ENCODE measurements around the gene CHMP2B. TPM values are rescaled to one million over a fixed set of nuclear protein-coding genes. Genes with fewer than 3 reads are reported as not detected.

The CHMP2B gene
- total RNA-seq, 4 donors from 2014 or later: 30.7 to 46.9 (median 33.6) TPM

GRCh38 chr3:87267953-87268645 lies 41.0 kb downstream of the CHMP2B start:
- ATAC-seq: no peak
- Histone ChIP-seq H3K27ac (no peak overlapping the region), H3K36me3 (no peaks in the 10 kb centered on the region), H3K9me3 (no peaks in the 10 kb centered on the region), H3K4me1 (no peaks in the 10 kb centered on the region), H3K27me3 (no peaks in the 10 kb centered on the region), H3K4me3 (no peak overlapping the region)
- no peak for DNase-seq
- intact Hi-C loops (cut with DNase I; ENCODE audit: low total_unique reads): no loop called here
- in situ Hi-C loops (cut with MboI; ENCODE audit: low sequenced_read_pairs in 4 of 4): no loop called here
- no peak for TF ChIP-seq CTCF (IDR thresholded peaks at IDR 0.05 in 4 of 5, conservative IDR thresholded peaks at IDR 0.05 in 1 of 5)
- no peak for TF ChIP-seq POLR2A (IDR thresholded peaks at IDR 0.05)

- Histone ChIP-seq H3K27ac (no peak overlapping the region), H3K36me3 (no peaks in the 10 kb centered on the region), H3K4me1 (no peaks in the 10 kb centered on the region), H3K9me3 (no peaks in the 10 kb centered on the region), H3K4me3 (no peak overlapping the region), H3K27me3 (no peaks in the 10 kb centered on the region)
- TF ChIP-seq POLR2A (IDR thresholded peaks at IDR 0.05): no peak
- no peak for TF ChIP-seq CTCF (IDR thresholded peaks at IDR 0.05 in 4 of 5, conservative IDR thresholded peaks at IDR 0.05 in 1 of 5)
- DNase-seq: no peak
- intact Hi-C loops (cut with DNase I; ENCODE audit: low total_unique reads) (no loop called here), in situ Hi-C loops (cut with MboI; ENCODE audit: low sequenced_read_pairs in 4 of 4) (no loop called here)
- no peak for ATAC-seq
Measured at GRCh38 chr3:87268646-87269211, 41.6 kb downstream of the CHMP2B start.

GRCh38 chr3:87269723-87270122 lies 42.6 kb downstream of the CHMP2B start:
- no peaks in the 10 kb centered on the region for H3K27me3 ChIP-seq
- ATAC-seq (no peak), DNase-seq (no peak)
- H3K27ac ChIP-seq: no peak overlapping the region
- no peaks in the 10 kb centered on the region for H3K36me3 ChIP-seq
- H3K9me3 ChIP-seq: no peaks in the 10 kb centered on the region
- TF ChIP-seq CTCF (IDR thresholded peaks at IDR 0.05 in 4 of 5, conservative IDR thresholded peaks at IDR 0.05 in 1 of 5) (no peak), POLR2A (IDR thresholded peaks at IDR 0.05) (no peak)
- intact Hi-C loops (cut with DNase I; ENCODE audit: low total_unique reads) (no loop called here), in situ Hi-C loops (cut with MboI; ENCODE audit: low sequenced_read_pairs in 4 of 4) (no loop called here)
- no peaks in the 10 kb centered on the region for H3K4me1 ChIP-seq
- H3K4me3 ChIP-seq: no peak overlapping the region

GRCh38 chr3:87270908-87271700 lies 44.0 kb downstream of the CHMP2B start:
- no peaks in the 10 kb centered on the region for H3K36me3 ChIP-seq
- in situ Hi-C loops (cut with MboI; ENCODE audit: low sequenced_read_pairs in 4 of 4) (no loop called here), intact Hi-C loops (cut with DNase I; ENCODE audit: low total_unique reads) (no loop called here)
- H3K9me3 ChIP-seq: no peaks in the 10 kb centered on the region
- DNase-seq (no peak), ATAC-seq (no peak)
- H3K27me3 ChIP-seq: no peaks in the 10 kb centered on the region
- H3K4me1 ChIP-seq: no peaks in the 10 kb centered on the region
- no peak overlapping the region for H3K27ac ChIP-seq
- TF ChIP-seq POLR2A (IDR thresholded peaks at IDR 0.05): no peak
- no peak for TF ChIP-seq CTCF (IDR thresholded peaks at IDR 0.05 in 4 of 5, conservative IDR thresholded peaks at IDR 0.05 in 1 of 5)
- H3K4me3 ChIP-seq: no peak overlapping the region
